ENCODE measurements around the gene XCL1.
A peak's percentile ranks its signal among the peaks of the same experiment; 100 is the strongest.
"Not testable (repeated sequence)": the region's sequence is repeated elsewhere in the genome, so short reads cannot be mapped to it uniquely, and the experiment has no call there.

The XCL1 gene

GRCh38 chr1:168568346-168568745, 8.1 kb upstream of the XCL1 start:
- no peak for DNase-seq

GRCh38 chr1:168570652-168571051, 5.8 kb upstream of the XCL1 start:
- no peak for DNase-seq

GRCh38 chr1:168572633-168573032, 3.8 kb upstream of the XCL1 start:
- no peak for DNase-seq

- DNase-seq = not testable (repeated sequence)
Measured at GRCh38 chr1:168574234-168574633, 2.2 kb upstream of the XCL1 start.

GRCh38 chr1:168578531-168579185, 2.3 kb downstream of the XCL1 start:
- DNase-seq = not testable (repeated sequence)

GRCh38 chr1:168580290-168580689, 3.9 kb downstream of the XCL1 start:
- not testable (repeated sequence) for DNase-seq

- not testable (repeated sequence) for DNase-seq
Measured at GRCh38 chr1:168580991-168581390, 4.6 kb downstream of the XCL1 start.

DNA sequence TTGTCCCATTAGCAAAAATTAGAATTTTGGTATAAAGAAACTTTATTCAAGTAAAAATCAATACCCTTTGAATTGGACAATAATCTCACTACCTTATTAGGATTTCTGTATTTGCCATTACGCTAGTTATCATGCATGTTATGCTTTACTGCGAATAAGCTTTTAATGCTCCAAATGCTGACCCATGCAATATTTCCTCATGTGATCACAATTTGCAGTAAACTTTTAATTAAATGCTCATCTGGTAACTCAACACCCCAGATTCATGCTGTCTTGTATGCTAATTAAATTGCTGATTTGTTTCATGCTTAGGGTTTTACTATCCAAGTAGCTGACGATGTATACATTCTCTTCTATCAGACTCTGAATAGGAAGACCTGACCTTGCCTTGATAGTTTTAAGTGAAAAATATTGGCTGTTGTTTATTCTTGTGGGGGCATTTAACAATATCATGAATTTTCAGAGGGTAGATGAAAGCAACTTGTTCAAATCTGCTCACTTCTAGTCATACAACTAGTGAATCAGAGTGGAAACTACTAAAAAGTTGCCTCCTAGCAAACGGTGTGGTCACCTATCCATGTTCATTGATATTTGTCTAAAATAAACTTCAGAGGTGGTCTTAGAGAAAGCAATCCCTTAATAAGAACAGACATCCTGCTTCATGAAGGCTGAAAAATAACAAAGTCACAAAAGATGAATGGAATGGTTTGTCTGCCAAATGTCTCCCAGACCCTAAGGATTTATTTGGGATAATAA, 5.6 kb downstream of the XCL1 start:
- no peak for DNase-seq

DNA sequence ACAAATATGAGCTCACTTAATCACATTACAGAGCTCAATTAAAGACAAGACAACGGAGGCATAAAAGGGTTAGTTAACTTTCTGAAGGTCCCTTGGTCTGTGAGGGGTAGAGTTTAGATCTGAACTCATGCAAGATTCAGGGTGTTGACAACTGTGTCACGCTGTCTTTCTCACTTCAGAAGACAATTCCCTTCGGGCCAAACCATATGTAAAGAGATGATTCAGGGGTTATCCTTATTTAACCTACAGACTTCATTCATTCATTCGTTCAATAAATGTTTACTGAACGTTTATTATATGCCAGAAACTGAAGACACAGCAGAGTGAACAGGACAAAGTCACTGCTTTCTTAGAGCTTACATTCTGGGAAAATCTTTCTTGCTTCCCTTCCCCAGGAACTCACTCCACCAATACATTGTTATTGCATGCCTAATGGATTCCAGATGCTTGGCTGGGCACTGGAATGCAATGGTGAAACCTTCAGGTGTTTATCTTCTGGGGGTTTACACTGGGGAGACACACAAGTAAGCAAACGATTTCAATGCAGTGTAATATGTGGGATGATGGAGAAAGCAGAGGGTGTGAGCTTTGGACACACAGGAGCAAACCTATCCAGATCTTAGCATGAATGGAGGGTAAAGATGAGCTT, 6.4 kb downstream of the XCL1 start:
- no peak for DNase-seq

GRCh38 chr1:168583571-168583970, 7.2 kb downstream of the XCL1 start:
- no peak for DNase-seq

GRCh38 chr1:168585191-168585590, 8.8 kb downstream of the XCL1 start:
- no peak for DNase-seq

DNA sequence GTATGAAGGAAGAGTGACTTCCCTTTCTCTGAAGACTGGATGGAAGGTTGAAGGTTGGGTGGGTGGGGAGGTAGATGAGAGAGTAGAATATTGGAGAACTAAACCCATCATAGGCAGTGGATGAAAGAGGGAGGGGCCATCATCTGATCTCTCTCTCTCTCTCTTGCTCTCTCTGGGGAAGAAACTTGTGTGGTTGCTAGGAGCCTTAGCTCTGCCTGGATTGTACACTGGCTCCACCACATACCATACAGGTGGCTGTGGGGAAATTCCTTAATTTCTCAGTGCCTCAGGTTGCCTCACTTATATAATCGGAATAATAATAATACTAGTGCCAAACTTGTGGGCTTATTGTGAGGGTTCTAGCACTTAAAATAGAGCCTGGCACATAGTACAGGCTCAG, 9.5 kb downstream of the XCL1 start:
- DNase-seq = no peak

DNA sequence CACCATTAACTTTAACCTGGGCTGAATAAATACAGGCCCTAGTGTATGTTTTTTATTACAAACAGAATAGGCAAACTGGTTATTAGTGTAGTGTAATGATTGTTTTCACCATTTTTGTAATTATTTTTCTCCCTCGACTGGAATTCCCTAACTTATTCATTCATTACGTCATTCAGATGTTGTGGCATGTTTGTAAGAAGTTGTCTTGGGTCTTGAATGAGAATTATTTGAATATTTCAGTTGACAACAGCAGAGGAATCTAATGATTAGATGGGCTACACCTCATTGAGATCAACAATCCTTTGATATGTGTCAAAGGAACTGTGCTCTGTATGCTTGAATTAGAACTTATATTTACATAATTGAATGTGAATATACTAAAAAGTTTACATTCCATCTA, 12.8 kb downstream of the XCL1 start:
- no peak for DNase-seq

- no peak for DNase-seq
Measured at GRCh38 chr1:168591066-168591465, 14.7 kb downstream of the XCL1 start.

GRCh38 chr1:168591641-168592250, 15.3 kb downstream of the XCL1 start:
- no peak for DNase-seq

GRCh38 chr1:168595403-168595802, 19.0 kb downstream of the XCL1 start:
- not testable (repeated sequence) for DNase-seq

GRCh38 chr1:168598125-168598524, 21.7 kb downstream of the XCL1 start:
- no peak for DNase-seq

DNA sequence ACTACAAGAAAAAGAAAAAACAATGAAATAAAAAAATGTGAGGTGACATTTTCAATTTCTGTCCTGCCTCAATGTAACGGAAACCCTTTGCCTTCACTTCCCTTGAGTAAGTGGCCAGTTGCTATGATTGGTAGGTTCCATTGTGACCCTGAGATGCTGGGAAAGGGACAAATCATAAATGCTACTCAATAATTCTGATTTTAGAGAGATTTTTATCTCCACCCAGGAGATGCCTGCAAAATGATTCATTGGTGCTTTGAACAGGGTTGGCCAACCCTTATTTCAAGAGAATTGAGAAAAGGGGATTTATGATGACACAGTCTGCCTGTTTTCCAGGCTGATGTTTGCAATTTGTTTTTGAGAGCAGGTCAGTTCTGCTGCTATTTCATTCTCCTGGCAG, 22.5 kb downstream of the XCL1 start:
- DNase-seq = no peak

- no peak for DNase-seq
Measured at GRCh38 chr1:168599641-168600040, 23.2 kb downstream of the XCL1 start.

DNA sequence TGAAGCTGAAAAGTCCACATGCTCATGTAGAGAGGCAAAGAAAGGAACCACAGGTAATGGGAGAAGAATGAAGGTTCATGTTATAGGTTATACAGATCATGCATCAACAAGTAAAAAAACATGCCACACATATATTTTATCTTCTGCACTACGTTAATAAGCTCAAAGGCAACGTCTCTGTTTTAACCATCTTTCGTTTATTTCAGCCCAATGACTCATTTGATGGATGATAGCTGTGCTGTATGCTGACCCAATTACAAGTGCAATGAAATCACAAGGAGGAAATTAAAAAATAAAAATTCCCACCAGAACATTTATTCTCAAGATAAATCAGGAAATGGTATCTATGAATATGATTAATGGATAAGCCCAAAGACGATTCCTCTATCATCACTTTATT, 24.6 kb downstream of the XCL1 start:
- no peak for DNase-seq

DNA sequence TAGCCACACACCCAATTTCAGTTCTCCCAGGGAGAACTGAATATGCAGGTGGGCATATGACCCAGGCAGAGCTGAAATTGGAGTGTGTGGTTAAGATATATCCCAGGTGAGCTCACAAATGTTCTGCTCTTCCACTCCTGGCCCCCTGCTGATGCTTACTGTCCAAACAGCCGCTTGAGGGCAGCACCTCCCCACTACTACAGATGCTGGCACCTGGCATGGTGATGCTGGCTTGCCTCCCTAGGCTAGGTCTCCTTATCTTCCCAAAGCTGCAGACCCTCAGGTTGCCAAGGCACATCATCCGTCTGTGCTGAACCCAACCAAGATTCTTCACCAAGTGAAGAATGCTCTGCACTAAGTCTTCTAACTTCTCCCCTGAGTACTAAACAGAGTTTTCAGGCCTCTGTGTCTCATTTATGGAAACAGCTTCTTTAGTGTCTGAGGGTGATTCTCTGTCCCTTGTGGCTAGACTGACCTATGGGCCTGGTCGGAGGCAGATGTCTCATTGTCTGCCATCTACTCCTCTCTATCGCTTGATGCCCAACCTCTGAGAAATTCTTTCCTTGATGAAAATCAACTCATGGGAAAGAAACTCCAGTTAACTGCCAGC, 27.2 kb downstream of the XCL1 start:
- DNase-seq = peak; percentile 77

DNA sequence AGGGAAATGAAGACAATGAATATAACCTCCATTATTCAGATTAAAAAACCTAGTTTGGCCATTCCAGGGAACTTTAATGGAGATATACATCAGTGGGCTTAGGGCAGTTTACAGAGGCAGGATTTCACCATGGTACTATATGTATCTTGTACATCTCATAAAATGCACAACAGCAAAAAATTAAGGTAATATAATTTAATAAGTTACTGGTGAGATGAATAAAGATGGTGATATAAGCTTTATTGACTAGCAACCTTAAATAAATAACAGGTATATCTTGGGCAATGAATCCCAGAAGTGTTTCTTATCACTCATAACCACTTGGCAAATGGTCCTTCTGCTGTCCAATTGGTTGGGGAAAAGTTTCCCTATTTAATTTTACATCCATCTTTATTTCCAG, 29.0 kb downstream of the XCL1 start:
- no peak for DNase-seq

- no peak for DNase-seq
Measured at GRCh38 chr1:168606096-168606495, 29.7 kb downstream of the XCL1 start.

All from stimulated activated CD4-positive, alpha-beta T cell treated with anti-CD3 and anti-CD28 coated beads, Interleukin-4, amount 100 ng/mL, for 24 hours (primary cell).